ENCODE results near the gene AMH.

GRCh38 chr19:2288338-2288817, 39.3 kb downstream of the AMH start:
- TF ChIP-seq POLR2A (IDR thresholded peaks at IDR 0.05; ENCODE audit: low read depth, low read length) (no peak), MAFK (IDR thresholded peaks at IDR 0.05; ENCODE audit: low read depth, low read length) (no peak), RAD21 (IDR thresholded peaks at IDR 0.05; ENCODE audit: low read length) (no peak), RFX5 (IDR thresholded peaks at IDR 0.05; ENCODE audit: low read depth, low read length) (no peak), BHLHE40 (IDR thresholded peaks at IDR 0.05; ENCODE audit: low read depth, low read length) (no peak), MXI1 (IDR thresholded peaks at IDR 0.05; ENCODE audit: borderline replicate concordance, low read depth, low read length) (no peak), NFE2L2 (IDR thresholded peaks at IDR 0.05; ENCODE audit: low read depth, low read length) (no peak), MAZ (IDR thresholded peaks at IDR 0.05; ENCODE audit: borderline replicate concordance, low read depth, low read length) (no peak)
- TF ChIP-seq, protein P1, sequence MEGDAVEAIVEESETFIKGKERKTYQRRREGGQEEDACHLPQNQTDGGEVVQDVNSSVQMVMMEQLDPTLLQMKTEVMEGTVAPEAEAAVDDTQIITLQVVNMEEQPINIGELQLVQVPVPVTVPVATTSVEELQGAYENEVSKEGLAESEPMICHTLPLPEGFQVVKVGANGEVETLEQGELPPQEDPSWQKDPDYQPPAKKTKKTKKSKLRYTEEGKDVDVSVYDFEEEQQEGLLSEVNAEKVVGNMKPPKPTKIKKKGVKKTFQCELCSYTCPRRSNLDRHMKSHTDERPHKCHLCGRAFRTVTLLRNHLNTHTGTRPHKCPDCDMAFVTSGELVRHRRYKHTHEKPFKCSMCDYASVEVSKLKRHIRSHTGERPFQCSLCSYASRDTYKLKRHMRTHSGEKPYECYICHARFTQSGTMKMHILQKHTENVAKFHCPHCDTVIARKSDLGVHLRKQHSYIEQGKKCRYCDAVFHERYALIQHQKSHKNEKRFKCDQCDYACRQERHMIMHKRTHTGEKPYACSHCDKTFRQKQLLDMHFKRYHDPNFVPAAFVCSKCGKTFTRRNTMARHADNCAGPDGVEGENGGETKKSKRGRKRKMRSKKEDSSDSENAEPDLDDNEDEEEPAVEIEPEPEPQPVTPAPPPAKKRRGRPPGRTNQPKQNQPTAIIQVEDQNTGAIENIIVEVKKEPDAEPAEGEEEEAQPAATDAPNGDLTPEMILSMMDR (conservative IDR thresholded peaks at IDR 0.05; ENCODE audit: low read depth, low read length): no peak
- TF ChIP-seq, protein P2, sequence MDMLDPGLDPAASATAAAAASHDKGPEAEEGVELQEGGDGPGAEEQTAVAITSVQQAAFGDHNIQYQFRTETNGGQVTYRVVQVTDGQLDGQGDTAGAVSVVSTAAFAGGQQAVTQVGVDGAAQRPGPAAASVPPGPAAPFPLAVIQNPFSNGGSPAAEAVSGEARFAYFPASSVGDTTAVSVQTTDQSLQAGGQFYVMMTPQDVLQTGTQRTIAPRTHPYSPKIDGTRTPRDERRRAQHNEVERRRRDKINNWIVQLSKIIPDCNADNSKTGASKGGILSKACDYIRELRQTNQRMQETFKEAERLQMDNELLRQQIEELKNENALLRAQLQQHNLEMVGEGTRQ (IDR thresholded peaks at IDR 0.05; ENCODE audit: low read depth, low read length): no peak

Data from IMR-90 (cell line).